ENCODE measurements around the gene NKTR.
A peak's percentile ranks its signal among the peaks of the same experiment; 100 is the strongest.

NKTR gene

GRCh38 chr3:42670670-42671069, 70.2 kb downstream of the NKTR start:
- H3K9me3 Mint-ChIP-seq: no peaks in the 10 kb centered on the region
- no peak overlapping the region for H3K27ac Mint-ChIP-seq
- H3K36me3 Mint-ChIP-seq: no peaks in the 10 kb centered on the region
- no peak for DNase-seq (ENCODE audit: low spot score in 2 of 2)
- no peaks in the 10 kb centered on the region for H3K4me1 Mint-ChIP-seq
- no peak for ATAC-seq
- no peak overlapping the region for H3K4me3 Mint-ChIP-seq

- Mint-ChIP-seq H3K9me3 (no peaks in the 10 kb centered on the region), H3K4me1 (no peaks in the 10 kb centered on the region), H3K36me3 (no peaks in the 10 kb centered on the region), H3K27ac (no peak overlapping the region), H3K4me3 (no peak overlapping the region)
- ATAC-seq (no peak), DNase-seq (ENCODE audit: low spot score in 2 of 2) (no peak)
These were observed 72.0 kb downstream of the NKTR start for GRCh38 chr3:42672515-42672914.

- H3K36me3 Mint-ChIP-seq: no peaks in the 10 kb centered on the region
- H3K4me1 Mint-ChIP-seq: no peaks in the 10 kb centered on the region
These were observed 72.6 kb downstream of the NKTR start for GRCh38 chr3:42673082-42673481.

GRCh38 chr3:42674146-42674545, 73.7 kb downstream of the NKTR start:
- Mint-ChIP-seq H3K27ac (no peak overlapping the region), H3K4me3 (no peak overlapping the region), H3K9me3 (peaks cover 9% of the 10 kb centered on the region), H3K4me1 (peaks cover 7% of the 10 kb centered on the region), H3K36me3 (no peaks in the 10 kb centered on the region)
- DNase-seq (ENCODE audit: low spot score in 2 of 2) (no peak), ATAC-seq (no peak)

More at GRCh38 chr3:42673082-42673481, 72.6 kb downstream of the NKTR start:
- Mint-ChIP-seq H3K9me3 (peaks cover 5% of the 10 kb centered on the region), H3K4me3 (no peak overlapping the region), H3K27ac (no peak overlapping the region)
- no peak for ATAC-seq
- DNase-seq (ENCODE audit: low spot score in 2 of 2): no peak

- no peaks in the 10 kb centered on the region for H3K36me3 Mint-ChIP-seq
- peaks cover 18% of the 10 kb centered on the region for H3K4me1 Mint-ChIP-seq
- peaks cover 9% of the 10 kb centered on the region for H3K9me3 Mint-ChIP-seq
- no peak for ATAC-seq
- no peak overlapping the region for H3K27ac Mint-ChIP-seq
- H3K4me3 Mint-ChIP-seq: no peak overlapping the region
- DNase-seq (ENCODE audit: low spot score in 2 of 2): no peak
These were observed 75.4 kb downstream of the NKTR start for GRCh38 chr3:42675909-42676308.

- Mint-ChIP-seq H3K9me3 (peaks cover 9% of the 10 kb centered on the region), H3K4me3 (no peak overlapping the region), H3K27ac (no peak overlapping the region), H3K36me3 (no peaks in the 10 kb centered on the region), H3K4me1 (peaks cover 18% of the 10 kb centered on the region)
- ATAC-seq: no peak
- DNase-seq (ENCODE audit: low spot score in 2 of 2): no peak
These were observed 78.0 kb downstream of the NKTR start for GRCh38 chr3:42678447-42678846.

GRCh38 chr3:42680271-42680670, 79.8 kb downstream of the NKTR start:
- H3K4me1 Mint-ChIP-seq: peaks cover 18% of the 10 kb centered on the region

GRCh38 chr3:42680806-42681205, 80.3 kb downstream of the NKTR start:
- ATAC-seq (no peak), DNase-seq (ENCODE audit: low spot score in 2 of 2) (no peak)
- H3K9me3 Mint-ChIP-seq: peaks cover 9% of the 10 kb centered on the region
- peaks cover 21% of the 10 kb centered on the region for H3K4me1 Mint-ChIP-seq
- H3K27ac Mint-ChIP-seq: no peak overlapping the region
- no peaks in the 10 kb centered on the region for H3K36me3 Mint-ChIP-seq
- H3K4me3 Mint-ChIP-seq: no peak overlapping the region

More at GRCh38 chr3:42680271-42680670, 79.8 kb downstream of the NKTR start:
- DNase-seq (ENCODE audit: low spot score in 2 of 2): no peak
- H3K4me3 Mint-ChIP-seq: no peak overlapping the region
- H3K36me3 Mint-ChIP-seq: no peaks in the 10 kb centered on the region
- ATAC-seq: peak; percentile 73
- peaks cover 9% of the 10 kb centered on the region for H3K9me3 Mint-ChIP-seq
- no peak overlapping the region for H3K27ac Mint-ChIP-seq

GRCh38 chr3:42681361-42682038, 81.0 kb downstream of the NKTR start:
- no peaks in the 10 kb centered on the region for H3K36me3 Mint-ChIP-seq
- ATAC-seq (no peak), DNase-seq (ENCODE audit: low spot score in 2 of 2) (no peak)
- peaks cover 9% of the 10 kb centered on the region for H3K9me3 Mint-ChIP-seq
- no peak overlapping the region for H3K27ac Mint-ChIP-seq
- no peak overlapping the region for H3K4me3 Mint-ChIP-seq
- H3K4me1 Mint-ChIP-seq: peaks cover 24% of the 10 kb centered on the region

GRCh38 chr3:42682301-42683070, 82.0 kb downstream of the NKTR start:
- DNase-seq (ENCODE audit: low spot score in 2 of 2): no peak

GRCh38 chr3:42683875-42684598, 83.6 kb downstream of the NKTR start:
- peaks cover 18% of the 10 kb centered on the region for H3K4me1 Mint-ChIP-seq
- H3K9me3 Mint-ChIP-seq: peaks cover 1% of the 10 kb centered on the region
- no peaks in the 10 kb centered on the region for H3K36me3 Mint-ChIP-seq
- DNase-seq (ENCODE audit: low spot score in 2 of 2) (no peak), ATAC-seq (peak; percentile 91)
- H3K27ac Mint-ChIP-seq: no peak overlapping the region
- H3K4me3 Mint-ChIP-seq: no peak overlapping the region

More at GRCh38 chr3:42682301-42683070, 82.0 kb downstream of the NKTR start:
- ATAC-seq: no peak
- Mint-ChIP-seq H3K9me3 (peaks cover 9% of the 10 kb centered on the region), H3K4me3 (no peak overlapping the region), H3K27ac (no peak overlapping the region), H3K4me1 (peaks cover 24% of the 10 kb centered on the region), H3K36me3 (no peaks in the 10 kb centered on the region)

- DNase-seq (ENCODE audit: low spot score in 2 of 2): no peak
- no peaks in the 10 kb centered on the region for H3K36me3 Mint-ChIP-seq
These were observed 84.3 kb downstream of the NKTR start for GRCh38 chr3:42684632-42685362.

GRCh38 chr3:42685363-42685881, 84.9 kb downstream of the NKTR start, which contains the start of gene KLHL40:
Gene KLHL40, plus strand, starts transcription at chr3:42685537. Its CDS starts 82 bp downstream, at chr3:42685619.
- ATAC-seq (no peak), DNase-seq (ENCODE audit: low spot score in 2 of 2) (no peak)
- H3K36me3 Mint-ChIP-seq: no peaks in the 10 kb centered on the region
- peaks cover 8% of the 10 kb centered on the region for H3K4me1 Mint-ChIP-seq
- H3K9me3 Mint-ChIP-seq: no peaks in the 10 kb centered on the region
- H3K27ac Mint-ChIP-seq: no peak within 1 kb of the TSS
- H3K4me3 Mint-ChIP-seq: peak within 1 kb of the TSS; percentile 9

More at GRCh38 chr3:42684632-42685362, 84.3 kb downstream of the NKTR start:
- no peak overlapping the region for H3K27ac Mint-ChIP-seq
- no peaks in the 10 kb centered on the region for H3K9me3 Mint-ChIP-seq
- H3K4me1 Mint-ChIP-seq: peaks cover 14% of the 10 kb centered on the region
- no peak for ATAC-seq
- H3K4me3 Mint-ChIP-seq: no peak overlapping the region

- no peak overlapping the region for H3K27ac Mint-ChIP-seq
- H3K4me3 Mint-ChIP-seq: peak overlapping the region; percentile 9
- no peak for DNase-seq (ENCODE audit: low spot score in 2 of 2)
- H3K36me3 Mint-ChIP-seq: no peaks in the 10 kb centered on the region
- no peak for ATAC-seq
- H3K4me1 Mint-ChIP-seq: peaks cover 6% of the 10 kb centered on the region
- H3K9me3 Mint-ChIP-seq: no peaks in the 10 kb centered on the region
These were observed 85.7 kb downstream of the NKTR start for GRCh38 chr3:42685891-42686820.
